Parathyroid adenoma (tissue), 2 donors: ENCODE data around the gene HSPA12A.

ENCODE experiments used
- H2AFZ ChIP-seq: fragments of 300-600 bp; sonication (generic); one replicate; pipeline ENCODE4 v1.7.0; 2017; ENCODE audit warnings: antibody characterized with exemption, mild to moderate bottlenecking
- H3K27ac ChIP-seq: fragments of 300-600 bp; sonication (generic); one replicate; pipeline ENCODE4 v1.7.0; 2017
- H3K27me3 ChIP-seq: fragments of 300-600 bp; sonication (generic); one replicate; pipeline ENCODE4 v1.7.0; 2017; ENCODE audit warnings: low read length; ENCODE audit not compliant: control insufficient read depth, insufficient read depth
- H3K36me3 ChIP-seq: fragments of 300-600 bp; sonication (generic); one replicate; pipeline ENCODE4 v1.7.0; 2017; ENCODE audit warnings: low read length; ENCODE audit not compliant: control insufficient read depth, insufficient read depth
- H3K4me1 ChIP-seq: fragments of 300-600 bp; sonication (generic); one replicate; pipeline ENCODE4 v1.7.0; 2017; ENCODE audit warnings: control low read depth
- H3K4me2 ChIP-seq: fragments of 300-600 bp; sonication (generic); one replicate; pipeline ENCODE4 v1.7.0; 2017; ENCODE audit warnings: low read length
- H3K4me3 ChIP-seq: fragments of 300-600 bp; sonication (generic); one replicate; pipeline ENCODE4 v1.7.0; 2017; ENCODE audit warnings: low read depth, low read length
- H3K79me2 ChIP-seq: fragments of 300-600 bp; sonication (generic); one replicate; pipeline ENCODE4 v1.7.0; 2017; ENCODE audit warnings: control low read depth
- H3K9ac ChIP-seq: fragments of 300-600 bp; sonication (generic); one replicate; pipeline ENCODE4 v1.7.0; 2017; ENCODE audit warnings: mild to moderate bottlenecking
- H3K9me3 ChIP-seq: fragments of 300-600 bp; sonication (generic); one replicate; pipeline ENCODE4 v1.7.0; 2017; ENCODE audit warnings: low read length; ENCODE audit not compliant: control insufficient read depth
- TF ChIP-seq, protein P1 (sequence below): fragments of 300-600 bp; sonication (generic); IDR thresholded peaks from one replicate; pipeline ENCODE4 v1.7.0; 2017; ENCODE audit warnings: antibody characterized with exemption, mild to moderate bottlenecking
- donor health status: primary hyperparathyroidism.

Gene HSPA12A

DNA sequence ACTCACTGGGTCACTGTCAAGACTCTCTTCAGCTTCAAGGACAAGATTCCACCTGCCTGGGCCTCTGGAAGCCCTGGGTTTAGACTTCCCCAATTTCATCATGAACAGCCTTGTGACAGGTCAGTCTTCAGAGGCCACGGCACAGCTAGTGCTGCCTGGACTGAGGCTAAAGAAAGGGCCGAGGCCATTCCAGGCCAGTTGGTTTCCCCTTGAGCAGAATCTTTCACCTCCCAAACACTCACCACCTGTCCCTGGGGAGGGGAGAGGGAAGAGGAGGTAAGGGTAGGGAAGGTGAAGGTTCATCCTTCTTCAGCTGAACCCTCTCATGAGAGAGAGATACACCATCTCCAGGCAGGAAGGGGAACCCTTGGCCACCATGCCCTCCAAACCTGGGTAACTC, 24.3 kb downstream of the HSPA12A start:
- no peak overlapping the region for H3K4me3 ChIP-seq
- TF ChIP-seq, protein P1, sequence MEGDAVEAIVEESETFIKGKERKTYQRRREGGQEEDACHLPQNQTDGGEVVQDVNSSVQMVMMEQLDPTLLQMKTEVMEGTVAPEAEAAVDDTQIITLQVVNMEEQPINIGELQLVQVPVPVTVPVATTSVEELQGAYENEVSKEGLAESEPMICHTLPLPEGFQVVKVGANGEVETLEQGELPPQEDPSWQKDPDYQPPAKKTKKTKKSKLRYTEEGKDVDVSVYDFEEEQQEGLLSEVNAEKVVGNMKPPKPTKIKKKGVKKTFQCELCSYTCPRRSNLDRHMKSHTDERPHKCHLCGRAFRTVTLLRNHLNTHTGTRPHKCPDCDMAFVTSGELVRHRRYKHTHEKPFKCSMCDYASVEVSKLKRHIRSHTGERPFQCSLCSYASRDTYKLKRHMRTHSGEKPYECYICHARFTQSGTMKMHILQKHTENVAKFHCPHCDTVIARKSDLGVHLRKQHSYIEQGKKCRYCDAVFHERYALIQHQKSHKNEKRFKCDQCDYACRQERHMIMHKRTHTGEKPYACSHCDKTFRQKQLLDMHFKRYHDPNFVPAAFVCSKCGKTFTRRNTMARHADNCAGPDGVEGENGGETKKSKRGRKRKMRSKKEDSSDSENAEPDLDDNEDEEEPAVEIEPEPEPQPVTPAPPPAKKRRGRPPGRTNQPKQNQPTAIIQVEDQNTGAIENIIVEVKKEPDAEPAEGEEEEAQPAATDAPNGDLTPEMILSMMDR: no peak
- H3K4me1 ChIP-seq: peaks cover 4% of the 10 kb centered on the region
- no peaks in the 10 kb centered on the region for H3K79me2 ChIP-seq
- H3K36me3 ChIP-seq: no peaks in the 10 kb centered on the region
- no peak overlapping the region for H3K9ac ChIP-seq
- no peaks in the 10 kb centered on the region for H3K9me3 ChIP-seq
- H3K27me3 ChIP-seq: no peaks in the 10 kb centered on the region
- H3K4me2 ChIP-seq: no peak overlapping the region
- H3K27ac ChIP-seq: no peak overlapping the region
- no peak overlapping the region for H2AFZ ChIP-seq

DNA sequence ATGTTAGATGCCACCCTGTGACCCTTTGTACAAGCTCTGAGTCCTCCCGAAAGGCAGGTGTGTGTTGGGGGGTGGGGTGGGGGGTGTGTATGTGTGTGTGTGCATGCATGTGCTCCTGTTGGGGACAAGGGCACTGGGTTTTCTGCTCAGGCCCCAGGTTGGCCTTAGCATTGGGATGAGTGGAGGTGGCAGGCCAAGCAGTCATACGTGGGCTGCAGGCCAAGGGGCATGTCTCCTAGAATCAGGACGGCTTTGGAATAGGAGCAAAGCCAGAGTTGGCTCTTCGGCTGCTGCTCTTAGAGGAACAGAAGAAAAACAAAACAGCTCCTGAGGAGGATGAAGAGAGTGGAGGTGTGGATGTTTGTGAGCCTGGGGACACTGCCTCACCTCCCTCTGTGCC, 26.0 kb downstream of the HSPA12A start:
- Histone ChIP-seq H3K79me2 (no peaks in the 10 kb centered on the region), H3K36me3 (no peaks in the 10 kb centered on the region), H3K9ac (no peak overlapping the region), H3K4me3 (no peak overlapping the region), H3K4me2 (no peak overlapping the region), H3K27me3 (no peaks in the 10 kb centered on the region), H2AFZ (no peak overlapping the region), H3K27ac (no peak overlapping the region), H3K4me1 (no peaks in the 10 kb centered on the region), H3K9me3 (no peaks in the 10 kb centered on the region)
- TF ChIP-seq, protein P1: no peak

DNA sequence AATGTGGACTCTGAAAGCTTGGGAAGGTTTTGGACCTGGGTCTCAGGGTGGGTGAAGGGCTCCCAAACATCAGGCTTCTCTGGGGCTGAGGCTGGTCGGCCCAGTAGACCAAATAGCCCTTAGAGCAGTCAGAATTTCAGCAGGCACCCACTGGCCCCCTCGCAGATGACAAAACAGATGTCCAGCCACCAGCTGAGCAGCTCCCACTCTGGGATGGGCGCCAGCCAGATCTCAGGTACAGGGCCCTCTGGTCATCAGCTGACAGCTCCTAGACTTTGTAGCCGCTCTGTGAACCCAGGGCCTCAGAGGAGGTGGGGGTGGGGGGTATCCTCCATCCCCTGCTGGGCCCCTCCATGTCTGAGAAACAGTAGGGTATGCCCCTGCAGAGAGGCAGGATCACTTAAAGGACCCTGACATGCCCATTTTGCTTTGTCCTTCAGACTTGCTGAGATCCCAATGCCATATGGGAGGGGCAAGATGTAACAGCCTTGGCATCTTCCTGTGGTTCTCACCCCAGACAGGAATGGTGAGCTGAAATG, 26.5 kb downstream of the HSPA12A start:
- Histone ChIP-seq H3K79me2 (no peaks in the 10 kb centered on the region), H3K9me3 (no peaks in the 10 kb centered on the region), H3K4me3 (no peak overlapping the region), H3K4me1 (no peaks in the 10 kb centered on the region), H3K4me2 (no peak overlapping the region), H2AFZ (no peak overlapping the region), H3K36me3 (no peaks in the 10 kb centered on the region), H3K27me3 (no peaks in the 10 kb centered on the region), H3K9ac (no peak overlapping the region), H3K27ac (no peak overlapping the region)
- TF ChIP-seq, protein P1: no peak

DNA sequence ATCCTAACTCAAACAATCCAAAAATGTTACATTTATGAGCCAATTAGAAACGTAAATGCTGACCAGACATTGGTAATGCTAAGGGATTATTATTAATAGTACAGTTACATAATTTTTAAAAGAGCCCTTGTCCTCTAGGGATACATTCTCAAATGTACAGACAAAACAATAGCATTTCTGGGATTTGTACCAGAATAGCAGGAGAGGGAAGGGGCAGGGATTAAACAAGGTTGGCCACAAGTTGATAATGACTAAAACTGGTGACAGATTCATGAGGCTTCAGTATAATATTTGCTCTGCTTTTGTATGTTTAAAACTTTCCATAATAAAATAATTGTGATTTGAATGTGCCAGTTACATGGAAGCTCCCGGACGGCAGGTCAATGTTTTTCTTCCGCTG, 27.0 kb downstream of the HSPA12A start:
- H3K9ac ChIP-seq: no peak overlapping the region
- H3K36me3 ChIP-seq: no peaks in the 10 kb centered on the region
- no peak overlapping the region for H3K4me2 ChIP-seq
- H3K79me2 ChIP-seq: no peaks in the 10 kb centered on the region
- TF ChIP-seq, protein P1: no peak
- H3K27ac ChIP-seq: no peak overlapping the region
- no peaks in the 10 kb centered on the region for H3K9me3 ChIP-seq
- H3K4me1 ChIP-seq: no peaks in the 10 kb centered on the region
- H2AFZ ChIP-seq: no peak overlapping the region
- H3K27me3 ChIP-seq: no peaks in the 10 kb centered on the region
- no peak overlapping the region for H3K4me3 ChIP-seq

DNA sequence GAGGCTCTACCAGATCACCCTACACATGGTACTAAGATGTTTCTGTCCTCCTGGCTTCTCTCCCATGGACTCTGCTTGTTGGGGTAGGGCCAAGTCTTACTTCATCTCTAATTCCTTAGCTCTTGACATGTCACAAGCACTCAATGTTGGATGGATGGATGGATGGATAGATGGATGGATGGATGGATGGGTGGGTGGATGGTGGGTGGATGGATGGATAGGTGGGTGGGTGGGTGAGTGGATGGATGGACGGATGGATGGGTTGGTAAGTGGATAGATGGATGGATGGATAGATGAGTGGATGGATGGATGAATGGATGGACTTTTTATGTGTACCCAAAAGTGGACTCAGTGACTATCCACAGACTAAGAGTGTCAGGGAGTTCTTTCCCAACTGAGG, 28.5 kb downstream of the HSPA12A start:
- TF ChIP-seq, protein P1: no peak
- Histone ChIP-seq H3K4me1 (no peaks in the 10 kb centered on the region), H3K27me3 (no peaks in the 10 kb centered on the region), H2AFZ (no peak overlapping the region), H3K79me2 (no peaks in the 10 kb centered on the region), H3K36me3 (no peaks in the 10 kb centered on the region), H3K9me3 (no peaks in the 10 kb centered on the region), H3K27ac (no peak overlapping the region), H3K4me3 (no peak overlapping the region), H3K9ac (no peak overlapping the region), H3K4me2 (no peak overlapping the region)
